ENCODE results near the gene NOS1AP.
"Not testable (repeated sequence)": the region's sequence is repeated elsewhere in the genome, so short reads cannot be mapped to it uniquely, and the experiment has no call there.

The NOS1AP gene

DNA sequence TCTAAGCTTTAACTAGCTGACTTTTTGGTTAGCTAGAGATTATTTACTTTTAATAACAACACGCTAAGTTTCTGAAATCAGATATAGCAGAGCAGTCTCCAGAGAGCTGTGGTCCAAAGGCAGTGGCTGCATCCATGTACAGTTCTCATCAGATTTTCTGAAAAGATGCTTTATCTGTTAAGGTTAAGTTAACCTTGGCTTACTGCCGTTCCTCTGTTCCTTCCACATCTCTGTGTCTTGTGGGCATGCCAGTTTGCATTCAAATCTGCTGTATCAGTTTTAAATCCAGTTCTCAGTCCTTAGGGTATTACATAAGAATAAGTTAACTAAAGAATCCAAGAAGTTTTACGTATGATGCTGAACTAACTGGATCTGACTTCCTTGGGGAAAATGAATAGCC lies 260.3 kb downstream of the NOS1AP start:
- DNase-seq (ENCODE audit: low read depth in 3 of 3) = no peak

DNA sequence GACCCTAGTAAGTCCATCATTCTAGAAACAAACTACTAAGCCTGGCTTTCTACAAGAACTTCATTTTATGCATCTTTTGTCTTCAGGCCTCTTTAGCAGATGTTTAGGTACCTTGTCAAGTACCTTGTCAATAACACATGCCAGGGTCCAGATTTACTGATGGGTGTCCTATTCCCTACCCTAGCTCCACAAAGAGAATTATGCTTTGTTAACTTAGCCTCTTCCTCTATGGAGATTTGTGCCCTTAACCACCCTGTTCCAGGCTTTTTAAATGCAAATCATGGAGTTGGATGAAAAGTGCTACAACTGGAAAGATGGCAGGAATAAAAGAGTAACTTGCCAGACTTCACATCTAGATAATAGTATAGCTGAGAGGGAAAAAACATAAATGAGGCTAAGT lies 264.5 kb downstream of the NOS1AP start:
- no peak for DNase-seq (ENCODE audit: low read depth in 3 of 3)

DNA sequence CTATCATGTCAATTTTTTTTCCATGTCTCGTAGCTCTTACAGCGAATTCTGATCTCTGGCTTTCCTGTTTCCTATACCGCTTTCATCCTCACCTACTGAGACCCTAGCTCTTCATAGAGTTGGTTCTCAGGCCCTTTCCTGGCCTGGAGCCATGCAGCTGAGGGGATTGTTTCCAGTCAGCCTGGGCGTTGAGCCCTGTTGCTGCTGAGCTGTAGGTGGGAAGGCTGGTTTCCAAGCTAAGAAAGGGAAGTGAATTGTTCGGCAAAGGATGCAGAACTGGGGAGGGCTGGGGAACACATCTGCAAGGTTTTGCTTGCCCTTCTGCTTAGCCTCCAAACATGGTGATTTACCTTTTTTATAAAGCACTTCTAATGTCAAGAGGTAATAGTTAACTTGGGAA lies 265.6 kb downstream of the NOS1AP start:
- DNase-seq (ENCODE audit: low read depth in 3 of 3) = no peak

- no peak for DNase-seq (ENCODE audit: low read depth in 3 of 3)
Observed at GRCh38 chr1:162336621-162337285, 267.3 kb downstream of the NOS1AP start.

GRCh38 chr1:162342452-162342983 lies 273.0 kb downstream of the NOS1AP start:
- DNase-seq (ENCODE audit: low read depth in 3 of 3) = no peak

DNA sequence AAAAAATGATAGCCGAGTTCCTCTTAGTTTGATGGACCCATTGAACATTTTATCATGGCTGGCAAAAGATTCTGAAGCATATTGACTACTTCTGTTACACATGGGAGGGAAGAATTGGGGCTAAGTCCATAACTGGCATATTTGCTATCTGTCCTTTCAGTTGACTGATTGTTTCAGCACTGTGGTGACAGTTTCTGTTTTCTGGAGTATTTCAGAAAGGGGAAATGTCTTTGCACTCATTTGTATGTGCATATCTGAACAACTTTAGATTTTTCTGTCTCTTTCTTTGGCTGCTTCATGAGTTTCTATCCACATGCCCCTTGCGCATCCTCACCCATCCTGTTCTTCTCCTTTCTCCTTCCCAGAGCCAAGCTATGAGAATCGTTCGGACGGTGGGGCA lies 274.0 kb downstream of the NOS1AP start:
- no peak for DNase-seq (ENCODE audit: low read depth in 3 of 3)

DNA sequence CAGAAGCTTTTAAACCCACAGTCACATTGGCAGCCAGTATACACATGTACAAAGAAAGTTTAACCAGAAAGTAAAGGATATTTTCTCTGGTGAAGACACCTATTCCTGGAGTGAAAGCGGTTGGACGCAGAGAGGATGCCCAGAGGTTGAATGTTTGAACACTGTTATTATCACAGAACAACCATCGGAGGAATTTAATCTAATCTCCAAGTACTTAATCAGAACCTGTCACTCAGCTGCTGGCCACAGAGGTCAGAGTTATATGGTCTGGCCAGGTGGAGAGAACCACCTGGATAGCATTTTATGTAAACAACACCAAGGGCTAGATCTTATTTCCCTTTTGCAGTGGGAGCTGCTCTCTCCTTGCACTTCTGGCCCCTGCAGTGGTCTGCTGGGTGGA lies 277.8 kb downstream of the NOS1AP start:
- no peak for DNase-seq (ENCODE audit: low read depth in 3 of 3)

GRCh38 chr1:162349635-162350330 lies 280.3 kb downstream of the NOS1AP start:
- no peak for DNase-seq (ENCODE audit: low read depth in 3 of 3)

- DNase-seq (ENCODE audit: low read depth in 3 of 3) = no peak
Observed at GRCh38 chr1:162351246-162351842, 281.9 kb downstream of the NOS1AP start.

- DNase-seq (ENCODE audit: low read depth in 3 of 3) = not testable (repeated sequence)
Observed at GRCh38 chr1:162351874-162352273, 282.4 kb downstream of the NOS1AP start.

GRCh38 chr1:162353078-162353477 lies 283.6 kb downstream of the NOS1AP start:
- DNase-seq (ENCODE audit: low read depth in 3 of 3) = no peak

- no peak for DNase-seq (ENCODE audit: low read depth in 3 of 3)
Observed at GRCh38 chr1:162353702-162354101, 284.2 kb downstream of the NOS1AP start.

GRCh38 chr1:162357681-162358266 lies 288.3 kb downstream of the NOS1AP start:
- no peak for DNase-seq (ENCODE audit: low read depth in 3 of 3)

GRCh38 chr1:162358928-162359327 lies 289.4 kb downstream of the NOS1AP start:
- DNase-seq (ENCODE audit: low read depth in 3 of 3) = no peak

DNA sequence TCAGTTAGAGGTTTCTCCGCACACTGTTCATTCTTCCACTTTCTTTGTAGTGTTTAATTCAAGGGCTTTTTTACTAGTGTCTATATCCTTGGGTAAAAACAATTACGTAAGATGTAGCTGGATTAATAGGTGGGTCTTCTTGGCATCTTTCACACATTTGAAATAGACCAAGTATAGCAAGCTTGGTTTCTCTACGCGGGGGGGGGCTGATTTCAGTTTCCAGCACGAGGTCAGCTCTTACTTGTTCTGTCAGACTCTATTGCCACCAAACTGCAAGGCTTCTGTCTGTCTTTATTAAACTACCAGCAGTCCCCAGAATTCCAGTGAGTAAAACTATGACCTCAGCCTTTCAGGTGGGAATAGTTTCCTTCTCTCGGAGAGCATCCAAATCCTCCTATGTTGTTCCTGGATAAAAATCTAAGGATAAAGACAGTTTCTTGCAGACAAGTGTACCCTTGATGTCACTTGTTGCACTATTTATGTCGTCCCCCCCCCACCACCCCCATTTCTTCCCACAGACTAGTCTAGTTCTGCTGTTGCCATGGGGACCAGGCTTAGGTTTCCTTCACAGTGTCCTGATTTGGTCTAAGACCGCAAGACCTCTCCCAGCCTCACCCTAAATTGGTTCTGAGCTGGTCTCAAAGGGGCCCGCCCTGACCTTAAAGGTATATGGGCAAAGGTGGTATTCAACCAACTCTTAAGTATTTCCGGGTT lies 290.2 kb downstream of the NOS1AP start:
- no peak for DNase-seq (ENCODE audit: low read depth in 3 of 3)

DNA sequence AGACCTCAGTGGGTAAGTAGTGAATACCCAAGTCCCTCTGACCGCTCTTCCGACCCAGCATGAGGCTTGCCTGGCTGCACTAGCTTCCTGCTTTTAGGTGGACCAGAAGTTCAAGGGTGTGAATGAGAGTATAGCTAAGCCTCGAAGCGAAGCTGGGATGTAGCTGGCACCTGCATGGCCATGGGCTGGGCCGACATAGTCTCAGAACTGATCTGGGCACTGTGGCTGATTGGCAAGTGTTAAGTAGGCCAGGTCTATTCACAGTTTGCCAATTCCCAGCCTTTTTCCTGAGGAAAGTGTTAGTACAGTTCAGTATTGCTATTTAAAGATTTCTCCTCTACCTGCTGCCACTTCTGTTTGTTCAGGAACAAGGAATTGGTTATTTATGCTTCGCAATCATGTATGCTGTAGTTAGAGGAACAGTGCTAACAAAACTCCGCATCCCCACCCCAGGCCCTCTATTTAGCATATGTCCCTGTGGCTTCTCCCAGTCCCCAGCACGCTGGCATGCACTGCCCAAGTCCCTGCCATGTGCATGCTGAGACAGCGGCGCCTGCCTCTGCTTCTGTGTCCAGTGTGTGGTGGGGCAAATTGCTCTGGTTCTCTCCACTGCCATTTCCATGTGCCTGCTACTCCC lies 290.9 kb downstream of the NOS1AP start:
- no peak for DNase-seq (ENCODE audit: low read depth in 3 of 3)

- DNase-seq (ENCODE audit: low read depth in 3 of 3) = no peak
Observed at GRCh38 chr1:162360874-162361260, 291.4 kb downstream of the NOS1AP start.

- no peak for DNase-seq (ENCODE audit: low read depth in 3 of 3)
Observed at GRCh38 chr1:162361349-162361748, 291.9 kb downstream of the NOS1AP start.

DNA sequence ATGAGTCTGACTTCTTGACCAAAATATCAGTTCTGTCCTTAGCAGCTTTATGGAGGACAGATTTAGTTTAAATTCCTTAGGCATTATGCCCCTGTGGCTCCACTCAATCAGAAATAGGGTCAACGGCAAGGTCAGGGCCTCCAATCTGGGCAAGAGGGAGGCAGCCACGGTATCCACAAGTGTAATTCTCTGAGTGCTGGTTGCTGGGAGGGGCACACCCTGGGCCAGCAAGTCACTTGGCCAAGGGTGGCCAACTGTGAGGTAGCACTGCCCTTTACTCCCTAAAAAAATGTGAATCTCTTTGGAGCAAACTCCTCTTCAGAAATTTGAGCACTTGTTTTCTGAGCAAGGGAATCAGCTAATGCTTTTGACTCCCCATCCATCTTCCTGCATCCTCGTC lies 294.3 kb downstream of the NOS1AP start:
- no peak for DNase-seq (ENCODE audit: low read depth in 3 of 3)

- no peak for DNase-seq (ENCODE audit: low read depth in 3 of 3)
Observed at GRCh38 chr1:162364498-162364897, 295.0 kb downstream of the NOS1AP start.

GRCh38 chr1:162365284-162366020 lies 296.0 kb downstream of the NOS1AP start:
- no peak for DNase-seq (ENCODE audit: low read depth in 3 of 3)
